ENCODE measurements around the gene TMEM151B. TPM values are rescaled to one million over a fixed set of nuclear protein-coding genes. Genes with fewer than 3 reads are reported as not detected.

The TMEM151B gene
- polyA plus RNA-seq, 1 of the 3 experiments (the other 2 are of a cell fraction), result 0.05 TPM

DNA sequence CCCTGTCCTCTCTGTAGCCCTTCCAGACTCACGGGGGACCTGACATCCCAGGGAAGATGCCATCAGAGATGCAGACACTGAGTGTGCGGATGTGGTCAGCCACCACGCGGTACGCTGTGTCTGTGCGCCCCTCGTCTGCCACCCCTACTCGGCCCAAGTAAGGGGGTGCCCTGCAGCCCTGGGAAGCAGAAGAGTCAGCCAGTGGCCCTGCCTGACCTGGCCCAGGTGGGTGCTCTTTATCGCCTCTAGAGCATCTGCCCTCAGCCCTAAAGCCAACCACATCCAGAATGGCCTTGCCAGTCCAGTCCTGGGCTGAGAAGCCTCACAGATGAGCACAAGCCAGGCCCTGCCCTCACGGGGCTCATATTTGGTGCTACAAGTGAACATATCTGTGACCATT lies 37.0 kb downstream of the TMEM151B start:
- H3K9ac ChIP-seq, result no peak overlapping the region
- WGBS (ENCODE audit: low lambda C conversion rate), result 98% methylated on average over 8 of the region's 10 CpGs
- no peaks in the 10 kb centered on the region for H4K20me1 ChIP-seq (ENCODE audit: insufficient read depth)
- H3K9me2 ChIP-seq, result no peaks in the 10 kb centered on the region
- no peaks in the 10 kb centered on the region for H3K27me3 ChIP-seq (ENCODE audit: insufficient read depth)
- POLR2A ChIA-PET, result no interaction called here
- no peak overlapping the region for H3K27ac ChIP-seq (ENCODE audit: low read depth in 2 of 2, low read length in 1 of 2)
- peaks cover 3 to 5% of the 10 kb centered on the region in 2 experiments; a peak in 3 of 4 replicates for H3K4me1 ChIP-seq (ENCODE audit: control insufficient read depth in 1 of 2, insufficient read depth in 2 of 2, low read depth in 1 of 2, low read length in 1 of 2)
- H3K4me3 ChIP-seq (ENCODE audit: low read depth in 2 of 2, low read length in 1 of 2), result no peak overlapping the region
- no peak overlapping the region for H3K4me2 ChIP-seq
- H3F3A ChIP-seq (replicated peaks; ENCODE audit: insufficient read depth), result no peaks in the 10 kb centered on the region
- H3K79me2 ChIP-seq (ENCODE audit: insufficient read depth), result peaks cover 3% of the 10 kb centered on the region; the same call in 1 of the 2 replicates
- TF ChIP-seq TAF1 (IDR thresholded peaks at IDR 0.05; ENCODE audit: borderline replicate concordance, low read depth, low read length), result no peak
- no peak for TF ChIP-seq RXRA (IDR thresholded peaks at IDR 0.05; ENCODE audit: borderline replicate concordance, low read depth)
- CTCF ChIA-PET, result interaction anchor here (1.2 to 16.5 kb wide), 5 partner anchors 11 to 50 kb away, joined by 3 to 238 read pairs (median 15); partner anchors contain the start of genes NFKBIE, SLC35B2 and TMEM151B
- no peak for DNase-seq
- H3K9me3 ChIP-seq, result no peaks in the 10 kb centered on the region
- H3K36me3 ChIP-seq (replicated peaks in 1 of 2; ENCODE audit: control insufficient read depth in 1 of 2, insufficient read depth in 2 of 2, low read length in 1 of 2), result peaks cover 18 to 76% of the 10 kb centered on the region in 2 experiments
- H2AFZ ChIP-seq (ENCODE audit: low read depth), result no peak overlapping the region

DNA sequence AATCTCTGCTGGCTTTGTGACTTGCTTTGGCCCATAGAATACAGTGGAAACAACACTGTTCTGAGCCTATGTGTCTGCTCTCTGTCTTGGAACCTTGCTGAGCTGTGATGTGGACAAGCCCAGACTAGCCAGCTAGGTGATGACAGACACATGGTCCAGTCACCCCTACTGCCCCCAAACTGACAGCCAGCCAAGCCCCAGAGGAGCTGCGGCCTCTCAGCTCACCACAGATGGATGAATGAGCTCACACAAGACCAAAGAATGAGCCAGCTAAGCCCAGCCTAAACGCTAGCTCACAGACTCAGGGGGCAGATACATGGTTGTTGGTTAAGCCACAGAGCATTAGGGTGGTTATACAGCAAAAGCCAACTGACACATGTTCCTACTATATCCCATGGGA lies 38.8 kb downstream of the TMEM151B start:
- Histone ChIP-seq H3K9me3 (no peaks in the 10 kb centered on the region), H3K4me2 (no peak overlapping the region), H3K27me3 (ENCODE audit: insufficient read depth) (no peaks in the 10 kb centered on the region), H3K9ac (no peak overlapping the region), H3K79me2 (ENCODE audit: insufficient read depth) (peaks cover 11% of the 10 kb centered on the region; the same call in 1 of the 2 replicates), H3K9me2 (no peaks in the 10 kb centered on the region), H4K20me1 (ENCODE audit: insufficient read depth) (no peaks in the 10 kb centered on the region), H3K36me3 (replicated peaks in 1 of 2; ENCODE audit: control insufficient read depth in 1 of 2, insufficient read depth in 2 of 2, low read length in 1 of 2) (peaks cover 13 to 60% of the 10 kb centered on the region in 2 experiments), H3K4me3 (ENCODE audit: low read depth in 2 of 2, low read length in 1 of 2) (no peak overlapping the region), H3K27ac (ENCODE audit: low read depth in 2 of 2, low read length in 1 of 2) (no peak overlapping the region; a peak in 1 of 4 replicates), H3K4me1 (ENCODE audit: control insufficient read depth in 1 of 2, insufficient read depth in 2 of 2, low read depth in 1 of 2, low read length in 1 of 2) (peaks cover 4 to 8% of the 10 kb centered on the region in 2 experiments; a peak in 3 of 4 replicates), H3F3A (replicated peaks; ENCODE audit: insufficient read depth) (no peaks in the 10 kb centered on the region), H2AFZ (ENCODE audit: low read depth) (no peak overlapping the region)
- CTCF ChIA-PET, result interaction anchor here (1.0 to 16.5 kb wide), 6 partner anchors 11 to 71 kb away, joined by 3 to 238 read pairs (median 4); partner anchors contain the start of genes NFKBIE and TMEM151B
- 83% methylated on average over 1 of the region's 2 CpGs for WGBS (ENCODE audit: low lambda C conversion rate)
- DNase-seq, result no peak
- TF ChIP-seq, protein P1, sequence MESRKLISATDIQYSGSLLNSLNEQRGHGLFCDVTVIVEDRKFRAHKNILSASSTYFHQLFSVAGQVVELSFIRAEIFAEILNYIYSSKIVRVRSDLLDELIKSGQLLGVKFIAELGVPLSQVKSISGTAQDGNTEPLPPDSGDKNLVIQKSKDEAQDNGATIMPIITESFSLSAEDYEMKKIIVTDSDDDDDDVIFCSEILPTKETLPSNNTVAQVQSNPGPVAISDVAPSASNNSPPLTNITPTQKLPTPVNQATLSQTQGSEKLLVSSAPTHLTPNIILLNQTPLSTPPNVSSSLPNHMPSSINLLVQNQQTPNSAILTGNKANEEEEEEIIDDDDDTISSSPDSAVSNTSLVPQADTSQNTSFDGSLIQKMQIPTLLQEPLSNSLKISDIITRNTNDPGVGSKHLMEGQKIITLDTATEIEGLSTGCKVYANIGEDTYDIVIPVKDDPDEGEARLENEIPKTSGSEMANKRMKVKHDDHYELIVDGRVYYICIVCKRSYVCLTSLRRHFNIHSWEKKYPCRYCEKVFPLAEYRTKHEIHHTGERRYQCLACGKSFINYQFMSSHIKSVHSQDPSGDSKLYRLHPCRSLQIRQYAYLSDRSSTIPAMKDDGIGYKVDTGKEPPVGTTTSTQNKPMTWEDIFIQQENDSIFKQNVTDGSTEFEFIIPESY (IDR thresholded peaks at IDR 0.05; ENCODE audit: borderline replicate concordance, low read depth), result no peak
- POLR2A ChIA-PET, result interaction anchor here (1.5 kb wide), 1 partner anchor 63 kb away, joined by 3 read pairs; the partner anchor contains the start of gene HSP90AB1

DNA sequence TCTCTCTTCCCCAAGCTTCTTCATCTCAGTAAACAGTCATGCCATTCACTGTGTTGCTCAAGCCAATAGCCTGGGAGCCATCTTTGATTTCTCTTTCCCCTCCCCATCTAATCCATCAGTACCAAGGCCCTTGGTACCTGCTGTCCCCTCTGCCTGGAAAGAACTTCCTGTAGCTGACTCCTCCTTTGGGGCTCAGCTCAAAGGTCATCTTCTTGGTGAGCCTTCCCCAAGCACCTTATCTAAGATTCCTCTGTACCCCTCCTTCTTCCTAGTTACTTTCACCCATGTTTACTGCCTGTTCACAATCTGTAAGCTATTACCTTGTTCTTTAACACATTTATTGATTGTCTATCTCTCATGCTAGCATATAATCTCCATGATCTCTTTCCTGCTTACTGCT lies 39.4 kb downstream of the TMEM151B start:
- Histone ChIP-seq H3K79me2 (ENCODE audit: insufficient read depth) (peaks cover 11% of the 10 kb centered on the region; the same call in 1 of the 2 replicates), H4K20me1 (ENCODE audit: insufficient read depth) (no peaks in the 10 kb centered on the region), H3K9me2 (no peaks in the 10 kb centered on the region), H3K4me3 (ENCODE audit: low read depth in 2 of 2, low read length in 1 of 2) (no peak overlapping the region), H3K9ac (no peak overlapping the region), H2AFZ (ENCODE audit: low read depth) (no peak overlapping the region), H3K9me3 (no peaks in the 10 kb centered on the region), H3K4me1 (ENCODE audit: control insufficient read depth in 1 of 2, insufficient read depth in 2 of 2, low read depth in 1 of 2, low read length in 1 of 2) (peaks cover 4 to 8% of the 10 kb centered on the region in 2 experiments; a peak in 3 of 4 replicates), H3F3A (replicated peaks; ENCODE audit: insufficient read depth) (no peaks in the 10 kb centered on the region), H3K27me3 (ENCODE audit: insufficient read depth) (no peaks in the 10 kb centered on the region), H3K36me3 (replicated peaks in 1 of 2; ENCODE audit: control insufficient read depth in 1 of 2, insufficient read depth in 2 of 2, low read length in 1 of 2) (peaks cover 13 to 55% of the 10 kb centered on the region in 2 experiments), H3K4me2 (no peak overlapping the region), H3K27ac (ENCODE audit: low read depth in 2 of 2, low read length in 1 of 2) (no peak overlapping the region)
- ChIA-PET POLR2A (interaction anchor here (0.8 to 1.5 kb wide), 2 partner anchors 12 to 63 kb away, joined by 3 read pairs; partner anchors contain the start of gene HSP90AB1), CTCF (interaction anchor here (1.0 to 16.5 kb wide), 6 partner anchors 12 to 72 kb away, joined by 3 to 238 read pairs (median 4); partner anchors contain the start of genes NFKBIE and TMEM151B)
- TF ChIP-seq REST (IDR thresholded peaks at IDR 0.05; ENCODE audit: low read depth, low read length) (no peak), CHD2 (IDR thresholded peaks at IDR 0.05; ENCODE audit: low read length, partially characterized antibody) (no peak), RXRA (IDR thresholded peaks at IDR 0.05; ENCODE audit: borderline replicate concordance, low read depth) (no peak), USF1 (IDR thresholded peaks at IDR 0.05; ENCODE audit: borderline replicate concordance, low read depth) (no peak), TCF12 (IDR thresholded peaks at IDR 0.05) (no peak)
- TF ChIP-seq, protein P2, sequence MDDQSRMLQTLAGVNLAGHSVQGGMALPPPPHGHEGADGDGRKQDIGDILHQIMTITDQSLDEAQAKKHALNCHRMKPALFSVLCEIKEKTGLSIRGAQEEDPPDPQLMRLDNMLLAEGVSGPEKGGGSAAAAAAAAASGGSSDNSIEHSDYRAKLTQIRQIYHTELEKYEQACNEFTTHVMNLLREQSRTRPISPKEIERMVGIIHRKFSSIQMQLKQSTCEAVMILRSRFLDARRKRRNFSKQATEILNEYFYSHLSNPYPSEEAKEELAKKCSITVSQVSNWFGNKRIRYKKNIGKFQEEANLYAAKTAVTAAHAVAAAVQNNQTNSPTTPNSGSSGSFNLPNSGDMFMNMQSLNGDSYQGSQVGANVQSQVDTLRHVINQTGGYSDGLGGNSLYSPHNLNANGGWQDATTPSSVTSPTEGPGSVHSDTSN (IDR thresholded peaks at IDR 0.05), result no peak
- DNase-seq, result no peak
